Neuronal stem cell (in vitro differentiated cells): ENCODE data around the gene SVOPL. TPM values are rescaled to one million over a fixed set of nuclear protein-coding genes. Genes with fewer than 3 reads are reported as not detected.

Source experiments
- DNase-seq: peaks from one replicate; pipeline ENCODE4 v3.0.0-alpha.2; 2013; ENCODE audit warnings: low spot score
- H2AFZ ChIP-seq: one replicate; pipeline ENCODE4 v1.6.1; 2013; ENCODE audit warnings: mild to moderate bottlenecking, low read length, inconsistent platforms
- H2AK5ac ChIP-seq: 2 replicates; pipeline ENCODE4 v1.6.1; 2013; ENCODE audit warnings: low read depth, mild to moderate bottlenecking, inconsistent platforms, low read length, moderate library complexity, mixed read lengths
- H2BK120ac ChIP-seq: 2 replicates; pipeline ENCODE4 v1.6.1; 2013; ENCODE audit warnings: low read depth, mild to moderate bottlenecking, inconsistent platforms, low read length, moderate library complexity, mixed read lengths
- H2BK12ac ChIP-seq: one replicate; pipeline ENCODE4 v1.6.1; 2013; ENCODE audit warnings: low read length, inconsistent platforms
- H2BK15ac ChIP-seq: 2 replicates; pipeline ENCODE4 v1.6.1; 2013; ENCODE audit warnings: mild to moderate bottlenecking, low read length, inconsistent platforms, mixed read lengths
- H2BK5ac ChIP-seq: one replicate; pipeline ENCODE4 v1.6.1; 2013; ENCODE audit warnings: inconsistent platforms, mild to moderate bottlenecking, low read length, moderate library complexity
- H3K14ac ChIP-seq: one replicate; pipeline ENCODE4 v1.6.1; 2013; ENCODE audit warnings: low read length, inconsistent platforms
- H3K18ac ChIP-seq: 2 replicates; pipeline ENCODE4 v1.6.1; 2013; ENCODE audit warnings: low read length, inconsistent platforms
- H3K23ac ChIP-seq: 2 replicates; pipeline ENCODE4 v1.6.1; 2013; ENCODE audit warnings: low read depth, mild to moderate bottlenecking, mixed read lengths, low read length, inconsistent platforms; ENCODE audit not compliant: poor library complexity
- H3K27ac ChIP-seq: replicated peaks from 3 replicates; pipeline ENCODE4 v1.5.1; 2013; ENCODE audit warnings: low read length, inconsistent platforms
- H3K27me3 ChIP-seq, 3 experiments: 2 replicates each; pipeline ENCODE4 v1.6.1; 2013; ENCODE audit warnings: low read length in 3 of 3, mild to moderate bottlenecking in 2 of 3, inconsistent platforms in 1 of 3, low read depth in 1 of 3, mixed read lengths in 1 of 3, moderate library complexity in 1 of 3; ENCODE audit not compliant: control insufficient read depth in 3 of 3, insufficient read depth in 3 of 3
- H3K36me3 ChIP-seq, 2 donors: replicated peaks in 1 of 2; 2 replicates each; pipeline ENCODE4 v1.6.1; 2013; ENCODE audit warnings: low read length in 2 of 2; ENCODE audit not compliant: control insufficient read depth in 2 of 2, insufficient read depth in 2 of 2
- H3K4ac ChIP-seq: 2 replicates; pipeline ENCODE4 v1.6.1; 2013; ENCODE audit warnings: inconsistent platforms, mild to moderate bottlenecking, low read length, moderate library complexity
- H3K4me1 ChIP-seq, 2 donors: 1 replicate in 1 of 2; 2 replicates in 1 of 2; pipeline ENCODE4 v1.6.1; 2013; ENCODE audit warnings: low read length in 2 of 2, low read depth in 1 of 2; ENCODE audit not compliant: control insufficient read depth in 2 of 2, insufficient read depth in 1 of 2
- H3K4me2 ChIP-seq: one replicate; pipeline ENCODE4 v1.6.1; 2013; ENCODE audit warnings: mild to moderate bottlenecking, low read length, inconsistent platforms; ENCODE audit not compliant: insufficient read depth, poor library complexity, severe bottlenecking
- H3K4me3 ChIP-seq, 2 donors: 2 replicates each; pipeline ENCODE4 v1.5.1; 2013; ENCODE audit warnings: low read length in 2 of 2, mild to moderate bottlenecking in 2 of 2, inconsistent platforms in 1 of 2, moderate library complexity in 1 of 2
- H3K79me1 ChIP-seq: one replicate; pipeline ENCODE4 v1.6.1; 2013; ENCODE audit warnings: low read depth, mild to moderate bottlenecking, inconsistent platforms, low read length, moderate library complexity
- H3K9ac ChIP-seq: one replicate; pipeline ENCODE4 v1.6.1; 2013; ENCODE audit warnings: mild to moderate bottlenecking, low read depth, low read length, inconsistent platforms; ENCODE audit not compliant: poor library complexity
- H3K9me3 ChIP-seq, 2 donors: replicated peaks in 1 of 2; 2 replicates each; pipeline versions ENCODE3 to v1.6.1; 2013; ENCODE audit warnings: low read length in 2 of 2, mild to moderate bottlenecking in 2 of 2, inconsistent platforms in 1 of 2, low read depth in 1 of 2, mixed read lengths in 1 of 2, moderate library complexity in 1 of 2; ENCODE audit not compliant: control insufficient read depth in 2 of 2, insufficient read depth in 1 of 2
- H4K8ac ChIP-seq: one replicate; pipeline ENCODE4 v1.6.1; 2013; ENCODE audit warnings: low read depth, mild to moderate bottlenecking, inconsistent platforms, low read length, moderate library complexity
- H4K91ac ChIP-seq: one replicate; pipeline ENCODE4 v1.6.1; 2013; ENCODE audit warnings: low read length, low read depth, mild to moderate bottlenecking, inconsistent platforms; ENCODE audit not compliant: poor library complexity
- WGBS, 2 donors: extraction: QIAGEN DNeasy Blood & Tissue Kit; methylation state at CpG; one replicate each; pipeline ENCODE4 v1.1.7; 2013; ENCODE audit warnings: missing lambda C conversion rate in 2 of 2, mixed read lengths in 1 of 2; ENCODE audit not compliant: insufficient read length in 2 of 2, insufficient replicate concordance in 1 of 2; ENCODE audit errors: extremely low coverage in 2 of 2; 5-methylcytosine and 5-hydroxymethylcytosine counted together
- small RNA-seq: library from polyadenylated mRNA; stranded (forward); fragments of <200 nt; extraction: miRNeasy Mini kit (QIAGEN cat#:217004); gene quantifications from one replicate; pipeline ENCODE3, GENCODE V24; 2013; ENCODE audit not compliant: insufficient read depth

The SVOPL gene

GRCh38 chr7:138546829-138547228, 154.3 kb downstream of the SVOPL start:
- H3K18ac ChIP-seq = no peak overlapping the region
- H2BK120ac ChIP-seq = no peak overlapping the region
- H3K4me2 ChIP-seq = no peak overlapping the region
- H2BK5ac ChIP-seq = no peak overlapping the region
- H3K23ac ChIP-seq = no peak overlapping the region
- H2AK5ac ChIP-seq = no peak overlapping the region
- H3K4ac ChIP-seq = no peak overlapping the region
- WGBS, 2 donors = no CpG with 5 or more reads among the region's 2 CpGs
- no peak overlapping the region for H3K27ac ChIP-seq
- no peaks in the 10 kb centered on the region for H3K27me3 ChIP-seq
- H3K36me3 ChIP-seq = peaks cover 18 to 100% of the 10 kb centered on the region in 2 donors
- no peak overlapping the region for H2BK12ac ChIP-seq
- H3K14ac ChIP-seq = no peak overlapping the region
- no peak overlapping the region for H2AFZ ChIP-seq
- no peak overlapping the region for H4K8ac ChIP-seq
- H3K4me1 ChIP-seq = peaks cover 0 to 3% of the 10 kb centered on the region in 2 donors
- H4K91ac ChIP-seq = no peak overlapping the region
- H2BK15ac ChIP-seq = no peak overlapping the region
- H3K4me3 ChIP-seq = no peak overlapping the region
- no peak overlapping the region for H3K9ac ChIP-seq
- H3K79me1 ChIP-seq = peaks cover 2% of the 10 kb centered on the region
- H3K9me3 ChIP-seq = peaks cover 0 to 28% of the 10 kb centered on the region in 2 donors
- no peak for DNase-seq

- Histone ChIP-seq H3K9ac (no peak overlapping the region), H3K14ac (no peak overlapping the region), H2BK120ac (no peak overlapping the region), H3K4me1 (peaks cover 0 to 3% of the 10 kb centered on the region in 2 donors), H3K18ac (no peak overlapping the region), H2BK5ac (no peak overlapping the region), H3K27me3 (no peaks in the 10 kb centered on the region), H3K79me1 (peaks cover 2% of the 10 kb centered on the region), H4K8ac (no peak overlapping the region), H4K91ac (no peak overlapping the region), H2AFZ (no peak overlapping the region), H2BK12ac (no peak overlapping the region), H3K36me3 (peaks cover 17 to 100% of the 10 kb centered on the region in 2 donors), H2AK5ac (no peak overlapping the region), H2BK15ac (no peak overlapping the region), H3K4ac (no peak overlapping the region), H3K4me2 (no peak overlapping the region), H3K4me3 (no peak overlapping the region), H3K27ac (no peak overlapping the region), H3K23ac (no peak overlapping the region), H3K9me3 (peaks cover 0 to 33% of the 10 kb centered on the region in 2 donors)
- WGBS, 2 donors = no CpG with 5 or more reads among the region's 5 CpGs
- no peak for DNase-seq
Measured at GRCh38 chr7:138546064-138546619, 155.0 kb downstream of the SVOPL start.

- Histone ChIP-seq H2BK15ac (no peak overlapping the region), H3K27me3 (no peaks in the 10 kb centered on the region), H3K4ac (no peak overlapping the region), H3K14ac (no peak overlapping the region), H2BK12ac (no peak overlapping the region), H3K27ac (no peak overlapping the region), H4K8ac (no peak overlapping the region), H2AK5ac (no peak overlapping the region), H3K4me3 (no peak overlapping the region), H2AFZ (no peak overlapping the region), H3K9me3 (peaks cover 0 to 42% of the 10 kb centered on the region in 2 donors), H3K9ac (no peak overlapping the region), H3K4me2 (no peak overlapping the region), H4K91ac (no peak overlapping the region), H2BK120ac (no peak overlapping the region), H3K23ac (no peak overlapping the region), H3K79me1 (peaks cover 2% of the 10 kb centered on the region), H3K18ac (no peak overlapping the region), H2BK5ac (no peak overlapping the region), H3K4me1 (peaks cover 0 to 3% of the 10 kb centered on the region in 2 donors), H3K36me3 (peaks cover 16 to 100% of the 10 kb centered on the region in 2 donors)
- WGBS, 2 donors = 100% methylated on average over 1 of the region's 6 CpGs; no CpG with 5 or more reads in 1 of the 2 donors
- DNase-seq = no peak
Measured at GRCh38 chr7:138545123-138545522, 156.0 kb downstream of the SVOPL start.

Small RNA genes within 50 kb of the gene (small RNA-seq; reads per million reads assigned to genes)
- gene RF00561 = not detected
